Left hindlimb (tissue), 1 donor: ENCODE data around the gene IL2RA.
"Not testable (repeated sequence)": the region's sequence is repeated elsewhere in the genome, so short reads cannot be mapped to it uniquely, and the experiment has no call there.

Experiments used
- DNase-seq: peaks from one replicate; pipeline ENCODE4 v3.0.0-alpha.2; 2018

The IL2RA gene

DNA sequence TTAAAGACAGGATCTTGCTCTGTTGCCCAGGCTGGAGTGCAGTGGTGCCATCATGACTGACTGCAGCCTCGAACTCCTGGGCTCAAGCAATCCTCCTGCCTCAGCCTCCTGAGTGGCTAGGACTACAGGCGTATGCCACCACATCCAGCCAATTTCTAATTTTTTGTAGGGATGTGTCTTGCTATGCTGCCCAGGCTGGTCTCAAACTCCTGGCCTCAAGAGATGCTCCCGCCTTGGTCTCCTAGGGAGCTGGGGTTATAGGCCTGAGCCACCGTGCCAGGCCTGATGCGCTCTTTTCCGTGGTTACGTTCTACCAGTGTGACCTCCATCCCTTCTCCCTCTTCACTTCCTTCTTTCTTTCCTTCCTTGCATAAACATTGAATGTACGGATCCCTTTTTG lies 50.6 kb downstream of the IL2RA start:
- no peak for DNase-seq

GRCh38 chr10:6010569-6010968 lies 51.6 kb downstream of the IL2RA start:
- DNase-seq = no peak

DNA sequence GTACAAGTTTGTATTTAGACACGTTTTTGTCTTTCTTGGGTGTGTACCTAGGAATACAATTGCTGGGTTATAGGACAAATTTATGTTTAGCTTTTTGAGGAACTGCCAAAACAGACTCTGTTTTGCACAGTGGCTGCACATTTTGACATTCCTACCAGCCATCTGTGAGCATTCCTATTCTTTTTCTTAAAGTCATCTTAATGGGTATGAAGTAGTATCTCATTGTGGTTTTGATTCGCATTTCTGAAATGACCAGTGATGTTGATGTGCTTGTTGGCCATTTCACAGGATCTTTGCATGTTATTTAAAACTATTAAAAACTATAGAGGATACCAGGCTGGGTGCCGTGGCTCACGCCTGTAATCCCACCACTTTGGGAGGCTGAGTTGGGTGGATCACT lies 52.2 kb downstream of the IL2RA start:
- no peak for DNase-seq

DNA sequence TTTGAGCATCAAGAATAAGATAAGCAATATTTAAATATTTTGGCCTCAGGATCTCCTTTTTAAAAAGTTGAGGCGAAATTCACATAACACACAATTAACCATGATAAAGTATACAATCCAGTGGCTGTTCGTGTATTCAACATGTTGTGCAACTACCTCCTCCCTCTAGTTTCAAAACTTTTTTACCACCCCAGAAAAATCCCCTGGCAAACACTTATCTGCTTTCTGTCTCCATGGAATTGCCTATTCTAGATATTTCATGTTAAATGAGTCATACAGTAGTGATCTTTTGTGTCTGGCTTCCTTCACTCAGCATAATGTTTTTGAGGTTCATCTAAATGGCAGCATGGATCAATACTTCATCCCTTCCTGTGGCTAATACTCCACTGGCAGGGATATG lies 53.0 kb downstream of the IL2RA start:
- no peak for DNase-seq

DNA sequence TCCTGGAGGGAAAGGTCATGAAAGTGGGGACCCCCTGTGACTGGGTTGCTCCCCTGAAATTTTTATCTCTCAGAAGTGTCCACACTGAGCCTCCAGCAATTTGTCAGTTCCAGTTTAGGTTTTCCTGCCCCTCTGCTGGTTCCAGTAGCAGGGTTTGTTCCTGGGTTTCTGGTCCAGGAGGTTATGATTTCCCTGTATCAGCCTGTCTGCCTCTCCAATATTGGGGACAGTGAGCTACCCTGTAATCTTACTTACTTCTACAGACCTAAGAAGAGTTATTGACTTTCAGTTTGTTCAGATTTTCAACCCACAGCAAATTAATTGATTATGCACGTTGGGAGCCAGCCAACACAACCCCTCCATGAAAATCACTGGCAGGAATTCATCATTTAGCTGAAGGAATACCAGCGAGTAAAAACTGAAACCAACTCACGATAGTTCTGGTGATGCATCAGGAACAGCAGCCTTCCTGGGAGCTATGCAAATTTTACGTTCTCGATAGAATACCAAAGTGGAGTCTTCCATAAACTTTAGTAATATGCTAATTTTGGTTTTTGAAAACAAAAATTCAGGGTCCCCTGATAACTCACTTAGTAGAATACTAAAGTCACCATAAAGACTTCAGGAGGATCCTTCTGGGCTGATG lies 53.5 kb downstream of the IL2RA start:
- DNase-seq = no peak

GRCh38 chr10:6006991-6007390 lies 55.2 kb downstream of the IL2RA start:
- no peak for DNase-seq

- DNase-seq = no peak
These were observed 55.6 kb downstream of the IL2RA start for GRCh38 chr10:6006546-6006945.

GRCh38 chr10:6005856-6006395 lies 56.2 kb downstream of the IL2RA start:
- no peak for DNase-seq

- DNase-seq = not testable (repeated sequence)
These were observed 56.9 kb downstream of the IL2RA start for GRCh38 chr10:6005161-6005804.

DNA sequence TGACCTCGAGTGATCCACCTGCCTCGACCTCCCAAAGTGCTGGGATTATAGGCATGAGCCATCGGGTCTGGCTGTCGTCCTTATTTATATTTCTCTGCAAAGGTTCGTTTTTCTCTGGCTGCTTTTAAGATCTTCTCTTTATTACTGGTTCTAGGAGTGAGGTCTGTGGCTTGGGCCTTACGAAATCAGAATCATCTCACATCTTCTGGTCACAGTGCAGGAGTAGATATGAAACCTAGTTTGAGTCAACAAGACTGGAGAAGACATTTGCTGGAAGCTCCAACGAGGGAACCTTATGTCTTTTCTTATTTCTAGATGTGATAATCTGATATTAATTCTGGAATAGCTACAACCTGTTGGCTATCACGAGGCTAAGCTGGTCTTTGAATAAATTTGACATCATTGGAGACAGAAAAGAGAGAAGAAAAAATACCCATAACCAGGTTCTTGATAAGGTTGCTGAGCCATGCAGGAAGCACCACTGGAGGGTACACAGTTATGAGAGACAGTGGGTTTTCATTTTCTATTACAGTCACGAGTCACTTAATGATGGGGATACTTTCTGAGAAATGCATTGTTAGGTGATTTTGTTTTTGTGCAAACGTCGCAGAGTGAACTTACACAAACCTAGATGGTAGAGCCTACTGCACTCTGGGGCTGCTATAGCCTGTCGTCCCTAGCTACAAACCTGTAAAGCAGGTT lies 59.2 kb downstream of the IL2RA start:
- no peak for DNase-seq

DNA sequence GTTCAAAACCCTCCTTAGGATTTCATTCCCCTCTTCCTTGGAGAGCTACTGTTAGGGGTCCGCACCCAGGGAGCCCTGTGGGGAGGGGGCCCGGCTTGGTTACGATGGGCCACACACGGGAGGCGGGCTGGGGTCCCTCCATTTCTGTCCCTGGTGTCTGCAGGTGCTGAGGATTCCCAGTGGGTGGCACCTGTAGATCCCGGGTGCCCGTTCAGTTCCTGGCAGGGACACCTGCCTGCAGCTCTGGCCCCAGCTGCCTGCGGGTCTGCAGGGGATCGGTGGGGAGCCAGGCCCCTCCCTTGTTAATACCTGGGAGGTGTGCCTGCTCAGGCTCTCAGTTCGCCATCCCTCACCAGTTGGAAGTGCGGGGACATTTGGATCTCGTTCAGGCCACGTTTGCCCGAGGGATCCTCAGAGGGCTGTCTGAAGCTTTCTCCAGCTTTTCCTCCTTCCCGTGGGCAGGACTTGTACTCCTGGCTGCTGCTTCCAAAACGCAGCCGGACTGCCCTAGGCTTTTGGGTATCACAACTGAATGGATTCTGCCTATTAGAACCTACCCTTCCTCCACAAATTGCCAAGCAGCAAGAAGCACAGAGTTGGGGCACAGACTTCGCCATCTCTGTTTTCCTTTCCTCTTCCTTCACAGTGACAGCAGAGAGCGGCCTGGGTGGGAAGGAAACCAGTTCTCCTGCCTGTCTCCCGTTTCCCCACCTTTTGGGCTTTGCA lies 62.6 kb downstream of the IL2RA start:
- no peak for DNase-seq

DNA sequence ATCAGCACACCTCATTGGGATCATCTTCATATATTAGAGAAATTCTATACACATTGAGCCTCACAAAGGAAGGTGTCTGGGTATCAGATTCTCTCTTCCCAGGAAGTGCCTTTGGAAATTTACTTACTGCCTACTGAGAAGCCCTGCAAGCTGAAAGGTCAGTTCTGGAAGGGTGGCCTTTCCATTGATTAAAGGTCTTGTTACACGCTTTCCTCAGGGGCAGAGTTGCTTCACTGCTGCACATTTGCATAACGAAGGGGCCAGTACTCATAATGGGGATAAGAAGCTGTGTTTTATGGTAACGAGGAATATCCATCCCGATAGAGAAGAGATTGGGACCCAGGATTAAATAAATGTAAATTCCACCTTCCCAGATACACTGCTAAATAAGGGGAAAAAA lies 65.5 kb downstream of the IL2RA start:
- DNase-seq = no peak

- DNase-seq = no peak
These were observed 69.8 kb downstream of the IL2RA start for GRCh38 chr10:5992398-5992797.

GRCh38 chr10:5991708-5992107 lies 70.5 kb downstream of the IL2RA start:
- no peak for DNase-seq

DNA sequence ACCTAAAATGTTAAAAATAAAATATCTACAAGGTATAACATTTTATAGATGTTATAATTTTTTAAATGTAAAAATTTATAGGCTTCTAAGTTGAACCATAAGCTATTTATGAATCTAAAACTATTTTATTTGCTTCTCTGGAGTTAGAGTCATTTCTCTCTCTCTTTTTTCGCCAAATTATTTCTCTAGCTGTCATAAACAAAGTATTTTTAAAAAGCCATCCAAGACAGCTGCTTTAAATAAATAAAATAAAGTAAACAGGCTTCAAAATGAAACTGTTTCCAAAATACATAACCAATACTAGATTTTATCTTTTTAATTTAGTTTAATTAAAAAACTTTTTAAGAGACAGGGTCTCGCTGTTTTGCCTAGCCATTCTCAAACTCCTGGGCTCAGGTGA lies 72.4 kb downstream of the IL2RA start:
- no peak for DNase-seq

DNA sequence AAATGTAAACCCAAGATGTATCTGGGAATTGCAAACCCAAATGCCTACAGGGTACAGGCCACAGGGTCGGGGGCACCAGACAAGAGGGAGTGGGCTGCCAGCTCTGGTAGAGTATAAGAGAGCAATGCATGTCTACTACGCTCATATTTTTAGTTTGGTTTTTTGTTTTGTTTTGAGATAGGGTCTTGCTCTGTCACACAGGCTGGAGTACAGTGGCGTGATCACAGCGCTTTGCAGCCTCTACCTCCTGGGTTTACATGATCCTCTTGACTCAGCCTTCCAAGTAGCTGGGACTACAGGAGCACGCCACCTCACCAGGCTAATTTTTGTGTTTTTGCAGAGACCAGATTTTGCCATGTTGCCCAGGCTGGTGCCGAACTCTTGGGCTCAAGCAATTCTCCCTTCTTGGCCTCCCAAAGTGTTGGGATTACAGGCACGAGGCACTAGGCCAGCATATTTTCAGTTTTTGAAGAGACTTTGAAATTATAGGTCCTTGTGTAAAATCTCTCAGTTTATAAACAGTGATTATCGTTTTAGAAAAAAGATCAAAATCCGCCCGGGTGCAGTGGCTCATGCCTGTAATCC lies 73.7 kb downstream of the IL2RA start:
- no peak for DNase-seq

DNA sequence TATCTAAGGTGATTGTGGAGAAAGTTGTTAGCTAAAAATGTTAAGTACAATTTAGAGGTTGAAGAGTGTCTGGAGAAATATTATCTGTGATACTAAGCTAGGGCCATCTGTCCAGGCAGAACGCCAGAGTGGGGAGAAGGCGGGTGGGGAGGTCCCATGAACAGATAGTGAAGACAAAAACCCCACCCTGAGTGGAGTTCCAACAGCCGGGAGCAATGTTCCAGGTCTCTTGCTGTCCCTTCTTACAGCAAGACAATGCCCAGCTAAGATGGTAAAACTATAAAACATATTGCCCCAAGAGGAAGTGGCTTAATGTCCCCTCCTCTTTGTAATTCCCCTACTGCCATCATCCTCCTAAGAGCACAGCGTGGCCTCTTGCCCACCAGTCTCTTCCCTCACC lies 74.4 kb downstream of the IL2RA start:
- no peak for DNase-seq

GRCh38 chr10:5985029-5985428 lies 77.1 kb downstream of the IL2RA start:
- DNase-seq = no peak

- DNase-seq = no peak
These were observed 78.4 kb downstream of the IL2RA start for GRCh38 chr10:5983774-5984173.

DNA sequence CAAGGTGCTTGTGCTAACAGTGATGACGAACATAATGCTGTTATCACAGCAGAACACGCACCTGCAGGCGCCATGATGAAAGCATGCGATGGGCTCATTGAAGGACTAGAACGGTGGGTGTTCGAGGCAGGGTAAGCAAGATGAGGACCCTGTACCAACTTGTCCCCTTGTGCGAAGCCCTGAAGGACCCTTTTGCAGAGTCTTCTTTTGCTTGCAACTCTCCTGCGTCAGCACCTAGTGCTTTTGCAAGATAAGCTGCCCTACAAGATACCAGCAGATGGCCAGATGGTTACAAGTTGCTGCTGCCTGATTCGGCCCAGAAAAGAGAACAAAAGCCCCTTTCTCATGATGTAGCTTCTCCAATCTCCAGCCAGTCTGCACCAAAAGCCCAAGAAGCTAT lies 80.6 kb downstream of the IL2RA start:
- DNase-seq = no peak

- no peak for DNase-seq
These were observed 84.0 kb downstream of the IL2RA start for GRCh38 chr10:5978230-5978489.

GRCh38 chr10:5977471-5978229 lies 84.5 kb downstream of the IL2RA start, which contains the start of gene IL15RA:
Gene IL15RA (minus strand): TSS chr10:5977543. CDS start chr10:5977492, 51 bp downstream.
- peak; percentile 66 for DNase-seq
